H1 (cell line): ENCODE measurements around the gene FKBP5.

Experiments
- BRCA1 ChIP-seq: IDR thresholded peaks from 2 replicates; pipeline ENCODE4 v1.6.1; 2012; ENCODE audit warnings: low read depth, low read length, improper control_type of control experiment
- CEBPB ChIP-seq: IDR thresholded peaks from 2 replicates; pipeline ENCODE4 v1.6.1; 2012; ENCODE audit warnings: low read depth, low read length
- CHD2 ChIP-seq: IDR thresholded peaks from 2 replicates; pipeline ENCODE4 v1.6.1; 2012; ENCODE audit warnings: low read length, improper control_type of control experiment
- E2F6 ChIP-seq: IDR thresholded peaks from 2 replicates; pipeline ENCODE4 v1.6.1; 2012; ENCODE audit warnings: inconsistent platforms
- EZH2 ChIP-seq: fragments of 200-600 bp; sonication (generic); IDR thresholded peaks from 2 replicates; pipeline ENCODE4 v1.7.1; 2012; ENCODE audit warnings: low read depth, mild to moderate bottlenecking, moderate library complexity, low read length, inconsistent platforms; ENCODE audit not compliant: severe bottlenecking
- POLR2A ChIP-seq, 2 experiments: IDR thresholded peaks; 1 replicate in 1 of 2; 2 replicates in 1 of 2; pipeline ENCODE4 v1.6.1; 2011; ENCODE audit warnings: low read depth in 2 of 2, low read length in 2 of 2, mild to moderate bottlenecking in 2 of 2; ENCODE audit errors: control extremely low read depth in 1 of 2
- POLR2AphosphoS5 ChIP-seq: IDR thresholded peaks from 2 replicates; pipeline ENCODE4 v1.6.1; 2011; ENCODE audit warnings: low read depth, low read length
- TEAD4 ChIP-seq: IDR thresholded peaks from 2 replicates; pipeline ENCODE4 v1.6.1; 2012; ENCODE audit warnings: low read depth, low read length, inconsistent platforms, mixed read lengths
- ZNF274 ChIP-seq: IDR thresholded peaks from 2 replicates; pipeline ENCODE4 v1.7.0; 2012; ENCODE audit warnings: low read length, borderline replicate concordance; ENCODE audit errors: extremely low read depth
- TF ChIP-seq, protein P1 (sequence below), 3 experiments: IDR thresholded peaks; 1 replicate in 2 of 3; 2 replicates in 1 of 3; pipeline versions ENCODE4 v1.5.1 to v1.6.1; 2011; ENCODE audit warnings: low read length in 3 of 3, mild to moderate bottlenecking in 3 of 3, inconsistent platforms in 2 of 3, low read depth in 1 of 3, moderate library complexity in 1 of 3; ENCODE audit not compliant: insufficient read depth in 1 of 3; ENCODE audit errors: control extremely low read depth in 1 of 3

DNA sequence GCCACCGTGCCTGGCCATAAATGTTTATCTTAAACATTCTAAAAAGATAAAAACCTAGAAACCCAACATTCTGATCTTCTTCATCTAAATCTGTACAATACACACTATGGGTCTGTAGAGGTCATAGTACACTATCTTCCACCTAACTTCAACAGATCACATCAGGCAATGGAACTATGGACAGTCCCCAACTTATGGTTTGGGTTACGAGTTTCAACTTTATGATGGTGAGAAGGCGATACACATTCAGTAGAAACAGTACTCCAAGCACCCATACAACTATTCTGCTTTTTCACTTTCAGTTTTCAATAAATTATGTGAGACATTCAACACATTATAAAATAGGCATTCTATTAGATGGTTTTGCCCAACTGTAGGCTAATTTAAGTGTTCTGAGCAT lies 23.1 kb downstream of the FKBP5 start:
- TF ChIP-seq POLR2A (IDR thresholded peaks at IDR 0.05; ENCODE audit: control extremely low read depth in 1 of 2, low read depth in 2 of 2, low read length in 2 of 2) (no peak), E2F6 (no peak), CHD2 (no peak), CEBPB (no peak), EZH2 (no peak), POLR2AphosphoS5 (no peak), BRCA1 (no peak), TEAD4 (no peak), ZNF274 (no peak)
- TF ChIP-seq, protein P1, sequence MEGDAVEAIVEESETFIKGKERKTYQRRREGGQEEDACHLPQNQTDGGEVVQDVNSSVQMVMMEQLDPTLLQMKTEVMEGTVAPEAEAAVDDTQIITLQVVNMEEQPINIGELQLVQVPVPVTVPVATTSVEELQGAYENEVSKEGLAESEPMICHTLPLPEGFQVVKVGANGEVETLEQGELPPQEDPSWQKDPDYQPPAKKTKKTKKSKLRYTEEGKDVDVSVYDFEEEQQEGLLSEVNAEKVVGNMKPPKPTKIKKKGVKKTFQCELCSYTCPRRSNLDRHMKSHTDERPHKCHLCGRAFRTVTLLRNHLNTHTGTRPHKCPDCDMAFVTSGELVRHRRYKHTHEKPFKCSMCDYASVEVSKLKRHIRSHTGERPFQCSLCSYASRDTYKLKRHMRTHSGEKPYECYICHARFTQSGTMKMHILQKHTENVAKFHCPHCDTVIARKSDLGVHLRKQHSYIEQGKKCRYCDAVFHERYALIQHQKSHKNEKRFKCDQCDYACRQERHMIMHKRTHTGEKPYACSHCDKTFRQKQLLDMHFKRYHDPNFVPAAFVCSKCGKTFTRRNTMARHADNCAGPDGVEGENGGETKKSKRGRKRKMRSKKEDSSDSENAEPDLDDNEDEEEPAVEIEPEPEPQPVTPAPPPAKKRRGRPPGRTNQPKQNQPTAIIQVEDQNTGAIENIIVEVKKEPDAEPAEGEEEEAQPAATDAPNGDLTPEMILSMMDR (IDR thresholded peaks at IDR 0.05; ENCODE audit: control extremely low read depth in 1 of 3, insufficient read depth in 1 of 3, low read depth in 1 of 3, low read length in 3 of 3), result no peak
